HG03045 (cell line): ENCODE results near the gene LRRC7.

ENCODE experiments used
- ATAC-seq: cut with Tn5 transposase; IDR thresholded peaks from one replicate; pipeline ENCODE4 v1.9.1; 2021; ENCODE audit warnings: mild to moderate bottlenecking, moderate library complexity; ENCODE audit not compliant: unreplicated experiment

Gene LRRC7

GRCh38 chr1:69755647-69756046, 187.9 kb downstream of the LRRC7 start:
- no peak for ATAC-seq

GRCh38 chr1:69765951-69766350, 198.2 kb downstream of the LRRC7 start:
- ATAC-seq = no peak

- no peak for ATAC-seq
Observed at GRCh38 chr1:69766431-69767180, 198.9 kb downstream of the LRRC7 start.

GRCh38 chr1:69776555-69776954, 208.8 kb downstream of the LRRC7 start:
- no peak for ATAC-seq

- ATAC-seq = no peak
Observed at GRCh38 chr1:69777423-69777822, 209.7 kb downstream of the LRRC7 start.

GRCh38 chr1:69777971-69778370, 210.2 kb downstream of the LRRC7 start:
- ATAC-seq = no peak

- ATAC-seq = no peak
Observed at GRCh38 chr1:69787151-69787550, 219.4 kb downstream of the LRRC7 start.

- ATAC-seq = no peak
Observed at GRCh38 chr1:69791311-69791710, 223.6 kb downstream of the LRRC7 start.

- no peak for ATAC-seq
Observed at GRCh38 chr1:69794831-69795230, 227.1 kb downstream of the LRRC7 start.

GRCh38 chr1:69814926-69815325, 247.2 kb downstream of the LRRC7 start:
- no peak for ATAC-seq

- no peak for ATAC-seq
Observed at GRCh38 chr1:69824932-69825331, 257.2 kb downstream of the LRRC7 start.

GRCh38 chr1:69827732-69828131, 260.0 kb downstream of the LRRC7 start:
- ATAC-seq = no peak

- ATAC-seq = no peak
Observed at GRCh38 chr1:69833536-69833935, 265.8 kb downstream of the LRRC7 start.

- ATAC-seq = no peak
Observed at GRCh38 chr1:69834336-69834735, 266.6 kb downstream of the LRRC7 start.

GRCh38 chr1:69835955-69836354, 268.2 kb downstream of the LRRC7 start:
- no peak for ATAC-seq

- ATAC-seq = no peak
Observed at GRCh38 chr1:69836971-69837636, 269.4 kb downstream of the LRRC7 start.

GRCh38 chr1:69842326-69842725, 274.6 kb downstream of the LRRC7 start:
- ATAC-seq = no peak

- ATAC-seq = no peak
Observed at GRCh38 chr1:69845655-69846054, 277.9 kb downstream of the LRRC7 start.

- ATAC-seq = no peak
Observed at GRCh38 chr1:69846267-69846666, 278.5 kb downstream of the LRRC7 start.

- no peak for ATAC-seq
Observed at GRCh38 chr1:69847670-69848069, 279.9 kb downstream of the LRRC7 start.

GRCh38 chr1:69852151-69852550, 284.4 kb downstream of the LRRC7 start:
- no peak for ATAC-seq

- no peak for ATAC-seq
Observed at GRCh38 chr1:69852706-69853105, 285.0 kb downstream of the LRRC7 start.

- no peak for ATAC-seq
Observed at GRCh38 chr1:69858534-69858933, 290.8 kb downstream of the LRRC7 start.
